ENCODE measurements around the gene ITIH4.

GRCh38 chr3:52829482-52829881, 990 bp downstream of the ITIH4 start:
- TF ChIP-seq POLR2A (IDR thresholded peaks at IDR 0.05) = no peak
- no peak for TF ChIP-seq CTCF (IDR thresholded peaks at IDR 0.05)

Data from heart left ventricle (tissue), 13 donors.